ENCODE measurements around the gene EHMT1. TPM values are rescaled to one million over a fixed set of nuclear protein-coding genes. Genes with fewer than 3 reads are reported as not detected.

Gene EHMT1
- total RNA-seq, 4 donors from 2014 or later, result 96.4 to 136 (median 118) TPM

DNA sequence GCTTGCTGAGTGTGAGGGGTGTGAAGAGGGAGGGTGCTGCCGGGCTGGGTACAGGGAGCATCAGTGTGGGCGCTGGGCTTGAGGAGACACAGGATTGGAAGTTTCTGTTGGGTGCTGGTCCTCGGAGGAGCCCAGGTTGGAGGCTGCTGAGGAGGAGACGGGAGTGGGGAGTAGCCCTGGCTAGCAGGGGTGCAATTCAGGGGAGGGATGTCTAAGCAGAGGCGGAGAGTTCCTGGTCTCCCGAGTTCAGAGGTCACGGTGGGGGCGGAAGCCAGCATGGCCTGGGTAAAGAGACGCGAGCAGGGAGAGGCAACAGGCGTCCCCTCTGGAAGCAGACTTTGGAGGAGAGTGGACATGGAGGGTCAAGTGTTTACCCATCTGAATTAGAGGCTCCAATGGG lies 196.0 kb downstream of the EHMT1 start:
- peaks cover 6 to 85% (median 30%) of the 10 kb centered on the region in 3 donors for H3K36me3 ChIP-seq
- TF ChIP-seq POLR2A (IDR thresholded peaks at IDR 0.05) (no peak), EP300 (IDR thresholded peaks at IDR 0.05) (no peak)
- TF ChIP-seq, protein P1, sequence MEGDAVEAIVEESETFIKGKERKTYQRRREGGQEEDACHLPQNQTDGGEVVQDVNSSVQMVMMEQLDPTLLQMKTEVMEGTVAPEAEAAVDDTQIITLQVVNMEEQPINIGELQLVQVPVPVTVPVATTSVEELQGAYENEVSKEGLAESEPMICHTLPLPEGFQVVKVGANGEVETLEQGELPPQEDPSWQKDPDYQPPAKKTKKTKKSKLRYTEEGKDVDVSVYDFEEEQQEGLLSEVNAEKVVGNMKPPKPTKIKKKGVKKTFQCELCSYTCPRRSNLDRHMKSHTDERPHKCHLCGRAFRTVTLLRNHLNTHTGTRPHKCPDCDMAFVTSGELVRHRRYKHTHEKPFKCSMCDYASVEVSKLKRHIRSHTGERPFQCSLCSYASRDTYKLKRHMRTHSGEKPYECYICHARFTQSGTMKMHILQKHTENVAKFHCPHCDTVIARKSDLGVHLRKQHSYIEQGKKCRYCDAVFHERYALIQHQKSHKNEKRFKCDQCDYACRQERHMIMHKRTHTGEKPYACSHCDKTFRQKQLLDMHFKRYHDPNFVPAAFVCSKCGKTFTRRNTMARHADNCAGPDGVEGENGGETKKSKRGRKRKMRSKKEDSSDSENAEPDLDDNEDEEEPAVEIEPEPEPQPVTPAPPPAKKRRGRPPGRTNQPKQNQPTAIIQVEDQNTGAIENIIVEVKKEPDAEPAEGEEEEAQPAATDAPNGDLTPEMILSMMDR (IDR thresholded peaks at IDR 0.05), result no peak

DNA sequence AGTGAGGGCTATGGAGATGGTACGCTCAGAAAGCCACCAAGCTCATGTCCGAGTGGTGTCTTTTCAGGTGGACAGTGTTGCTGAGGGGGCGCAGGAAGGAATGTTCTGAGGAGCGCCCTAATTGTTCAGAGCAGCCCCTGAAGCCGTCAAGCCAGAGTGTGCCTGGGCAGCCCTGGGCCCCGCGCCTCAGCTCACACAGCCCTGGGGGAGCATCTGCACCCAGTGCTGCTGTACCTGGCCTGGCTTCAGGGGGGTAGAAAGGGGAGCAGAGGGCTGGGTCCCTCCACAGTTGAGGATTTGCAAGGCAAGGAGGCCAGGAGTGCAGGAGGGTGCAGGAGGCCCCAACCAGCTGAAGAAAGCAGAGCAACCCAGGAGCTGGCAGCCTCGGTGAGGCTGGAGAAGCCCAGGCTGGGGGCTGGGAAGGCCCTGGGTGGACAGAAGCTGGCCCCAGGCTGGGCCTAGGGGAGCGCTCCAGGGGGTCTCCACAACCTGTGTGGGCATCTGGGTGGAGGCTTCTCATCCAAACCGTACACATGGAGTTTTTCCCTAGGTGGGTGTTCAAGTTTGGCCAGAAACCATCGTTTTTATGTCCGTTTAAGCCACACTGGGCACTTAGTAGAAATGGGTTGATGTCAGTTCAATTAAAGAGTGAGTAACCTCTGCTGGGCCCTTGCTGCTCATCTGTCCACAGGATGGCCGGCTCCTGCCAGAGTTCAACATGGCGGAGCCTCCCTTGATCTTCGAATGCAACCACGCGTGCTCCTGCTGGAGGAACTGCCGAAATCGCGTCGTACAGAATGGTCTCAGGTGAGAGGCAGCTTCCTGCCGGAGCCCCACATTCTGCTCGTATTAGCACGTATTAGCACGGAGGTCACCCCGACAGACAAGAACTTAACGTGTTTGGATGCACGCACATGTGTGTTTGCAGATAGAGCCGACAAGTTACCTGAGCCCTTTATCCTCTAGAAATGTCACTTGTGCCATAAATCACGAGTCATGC lies 196.8 kb downstream of the EHMT1 start:
- Histone ChIP-seq H3K27ac (no peak overlapping the region), H3K36me3 (peaks cover 6 to 87% (median 30%) of the 10 kb centered on the region in 3 donors), H3K27me3 (no peaks in the 10 kb centered on the region), H3K4me1 (no peaks in the 10 kb centered on the region), H3K4me3 (no peak overlapping the region), H3K9me3 (peaks cover 0 to 5% (median 0%) of the 10 kb centered on the region in 4 donors)
- TF ChIP-seq POLR2A (IDR thresholded peaks at IDR 0.05) (no peak), EP300 (IDR thresholded peaks at IDR 0.05) (no peak)
- TF ChIP-seq, protein P1 (IDR thresholded peaks at IDR 0.05), result no peak
- DNase-seq (ENCODE audit: low spot score in 2 of 2), result no peak
- 95% methylated on average over 27 to 28 of the region's 30 CpGs for WGBS, 2 donors

More for the DNA sequence above, 196.0 kb downstream of the EHMT1 start:
- Histone ChIP-seq H3K4me1 (no peaks in the 10 kb centered on the region), H3K9me3 (peaks cover 0 to 5% (median 0%) of the 10 kb centered on the region in 4 donors), H3K27ac (no peak overlapping the region), H3K27me3 (no peaks in the 10 kb centered on the region), H3K4me3 (no peak overlapping the region)
- DNase-seq (ENCODE audit: low spot score in 2 of 2), result no peak
- WGBS, 2 donors, result 88 to 91% methylated on average over 11 of the region's 11 CpGs

DNA sequence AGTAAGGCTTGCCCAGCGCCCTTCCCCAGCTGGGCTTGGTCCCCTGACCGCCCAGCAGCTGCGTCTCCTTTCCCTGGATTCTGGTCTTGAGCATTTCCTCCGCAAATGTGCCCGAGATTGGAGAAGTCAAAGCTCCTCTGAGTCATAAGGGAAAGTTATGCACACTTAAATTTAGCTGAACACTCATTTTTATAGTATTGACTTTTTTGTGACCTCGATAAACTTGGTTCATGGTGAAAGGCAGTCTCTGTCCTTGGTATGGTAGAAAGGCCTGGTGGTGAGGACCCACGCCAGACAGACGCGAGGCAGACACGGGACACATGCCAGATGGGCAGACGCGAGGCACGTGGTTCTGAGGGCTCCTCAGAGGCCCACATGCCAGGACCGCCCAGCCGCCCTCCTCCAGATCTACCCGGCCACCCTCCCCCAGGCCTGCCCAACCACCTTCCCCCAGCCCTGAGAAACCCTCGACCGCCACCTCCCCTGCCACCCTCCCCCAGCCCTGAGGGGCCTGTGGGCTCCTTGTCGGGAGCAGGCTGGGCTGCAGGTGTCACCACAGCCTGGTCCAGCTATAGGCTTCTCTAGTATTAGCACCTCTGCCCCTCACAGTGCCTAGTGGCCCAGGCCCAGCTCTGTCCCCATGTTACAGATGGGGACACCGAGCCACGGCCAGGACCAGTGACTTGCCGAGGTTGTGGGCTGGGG lies 197.9 kb downstream of the EHMT1 start:
- Histone ChIP-seq H3K27me3 (no peaks in the 10 kb centered on the region), H3K9me3 (peaks cover 0 to 10% (median 0%) of the 10 kb centered on the region in 4 donors), H3K4me3 (no peak overlapping the region), H3K27ac (no peak overlapping the region), H3K4me1 (no peaks in the 10 kb centered on the region), H3K36me3 (peaks cover 6 to 92% (median 30%) of the 10 kb centered on the region in 3 donors)
- WGBS, 2 donors, result 96 to 97% methylated on average over 20 to 21 of the region's 22 CpGs
- DNase-seq (ENCODE audit: low spot score in 2 of 2), result no peak
- TF ChIP-seq POLR2A (IDR thresholded peaks at IDR 0.05) (no peak), EP300 (IDR thresholded peaks at IDR 0.05) (no peak)
- TF ChIP-seq, protein P1 (IDR thresholded peaks at IDR 0.05), result no peak

DNA sequence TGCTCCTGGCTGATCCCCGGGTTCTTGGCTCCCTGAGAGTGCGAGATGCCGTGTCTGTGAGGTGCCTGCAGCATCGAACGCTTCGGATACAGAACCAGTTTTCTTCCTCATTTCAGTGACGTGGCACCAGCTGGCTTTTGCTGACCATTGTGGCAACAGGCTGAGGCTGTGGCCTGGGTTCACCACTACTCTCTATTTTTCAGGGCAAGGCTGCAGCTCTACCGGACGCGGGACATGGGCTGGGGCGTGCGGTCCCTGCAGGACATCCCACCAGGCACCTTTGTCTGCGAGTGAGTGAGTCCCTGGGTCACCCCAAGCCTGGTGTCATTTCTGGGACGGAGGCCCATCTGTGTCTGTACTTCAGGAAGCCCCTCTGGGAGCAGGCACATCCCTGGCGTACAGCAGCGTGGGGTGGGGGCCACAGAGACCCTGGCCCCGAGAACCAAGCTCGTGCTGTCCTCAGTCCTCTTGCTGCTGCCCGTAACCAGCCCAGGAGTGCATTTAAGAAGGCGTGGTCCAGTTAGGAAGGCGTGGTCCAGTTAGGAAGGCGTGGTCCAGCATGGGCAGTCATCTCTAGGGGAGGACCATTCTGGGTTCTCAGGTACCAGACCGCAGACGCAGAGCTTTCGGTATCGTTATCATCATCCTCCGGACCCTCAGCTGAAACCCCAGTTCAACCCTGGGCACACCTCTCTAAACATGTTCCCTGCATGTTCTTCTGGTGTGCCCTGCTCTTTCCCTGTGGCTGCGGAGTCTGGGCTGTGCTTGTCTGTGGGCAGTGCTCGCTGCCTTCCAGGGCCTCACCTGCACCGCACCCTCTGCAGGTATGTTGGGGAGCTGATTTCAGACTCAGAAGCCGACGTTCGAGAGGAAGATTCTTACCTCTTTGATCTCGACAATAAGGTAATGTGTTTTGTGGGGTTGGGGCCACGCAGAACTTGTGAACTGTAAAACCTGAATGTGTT lies 198.7 kb downstream of the EHMT1 start:
- H3K4me3 ChIP-seq, result no peak overlapping the region
- TF ChIP-seq, protein P1 (IDR thresholded peaks at IDR 0.05), result no peak
- no peak for TF ChIP-seq EP300 (IDR thresholded peaks at IDR 0.05)
- peaks cover 6 to 92% (median 30%) of the 10 kb centered on the region in 3 donors for H3K36me3 ChIP-seq
- H3K4me1 ChIP-seq, result no peaks in the 10 kb centered on the region
- H3K27me3 ChIP-seq, result no peaks in the 10 kb centered on the region
- 97 to 99% methylated on average over 24 to 31 of the region's 35 CpGs for WGBS, 2 donors
- DNase-seq (ENCODE audit: low spot score in 2 of 2), result no peak
- no peak overlapping the region for H3K27ac ChIP-seq
- peaks cover 0 to 13% (median 0%) of the 10 kb centered on the region in 4 donors for H3K9me3 ChIP-seq
